Esophagus squamous epithelium (tissue), 5 donors: ENCODE results near the gene NMRAL1. TPM values are rescaled to one million over a fixed set of nuclear protein-coding genes. Genes with fewer than 3 reads are reported as not detected.
A peak's percentile ranks its signal among the peaks of the same experiment; 100 is the strongest.

Experiments
- DNase-seq: peaks from one replicate; lab custom pipeline; 2025; lab: John Stamatoyannopoulos, UW
- H3K27ac ChIP-seq, 4 donors: fragments of 200-600 bp; sonication (generic); one replicate each; pipeline ENCODE4 v1.5.1; 2016 to 2019; ENCODE audit warnings: mild to moderate bottlenecking in 1 of 4
- H3K27me3 ChIP-seq, 4 donors: fragments of 200-600 bp; sonication (generic); 1 replicate in 3 of 4; 2 replicates in 1 of 4; pipeline versions ENCODE4 v1.5.1 to v1.6.0; 2017 to 2021; ENCODE audit warnings: antibody characterized with exemption in 1 of 4
- H3K36me3 ChIP-seq, 3 donors: fragments of 200-600 bp; sonication (generic); one replicate each; pipeline ENCODE4 v1.5.1; 2016 to 2019
- H3K4me1 ChIP-seq, 3 donors: fragments of 200-600 bp; sonication (generic); one replicate each; pipeline ENCODE4 v1.5.1; 2017 to 2019
- H3K4me3 ChIP-seq, 4 donors: fragments of 200-600 bp; sonication (generic); 1 replicate in 3 of 4; 2 replicates in 1 of 4; pipeline ENCODE4 v1.5.1; 2016 to 2019; ENCODE audit warnings: mild to moderate bottlenecking in 2 of 4, moderate library complexity in 1 of 4
- H3K9me3 ChIP-seq, 3 donors: fragments of 200-600 bp; sonication (generic); one replicate each; pipeline ENCODE4 v1.5.1; 2016 to 2019
- POLR2A ChIP-seq, 4 donors: fragments of 450-650 bp; IDR thresholded peaks; one replicate each; pipeline ENCODE4 v1.6.1; 2017; ENCODE audit warnings: antibody characterized with exemption in 4 of 4, mild to moderate bottlenecking in 4 of 4, moderate library complexity in 3 of 4
- WGBS, 2 donors: methylation state at CpG; one replicate each; pipeline ENCODE4 v1.1.5; 2018; 5-methylcytosine and 5-hydroxymethylcytosine counted together
- intact Hi-C: fragments of 100-400 bp; cut with DNase I; formaldehyde crosslinking; loops from one replicate; pipeline ENCODE4 v1.15.0; 2022
- total RNA-seq, 4 donors: library from RNA; depleted of rRNA; stranded (reverse); fragments of >200 nt; gene quantifications; one replicate each; pipeline ENCODE4 v1.1.0, GENCODE V29; 2016
- TF ChIP-seq, protein P1 (sequence below), 6 experiments: fragments of 450-650 bp in 4 of 6; fragments of 200-600 bp in 2 of 6; sonication (generic) in 2 of 6; IDR thresholded peaks; one replicate each; pipeline ENCODE4 v1.5.1; 2016 to 2019; ENCODE audit warnings: antibody characterized with exemption in 6 of 6, mild to moderate bottlenecking in 4 of 6, moderate library complexity in 4 of 6
- donor health status: DM: yes; HTN: yes; CAD: no.

The NMRAL1 gene
- total RNA-seq, 4 donors from 2014 or later = 25.4 to 55.5 (median 34.9) TPM

DNA sequence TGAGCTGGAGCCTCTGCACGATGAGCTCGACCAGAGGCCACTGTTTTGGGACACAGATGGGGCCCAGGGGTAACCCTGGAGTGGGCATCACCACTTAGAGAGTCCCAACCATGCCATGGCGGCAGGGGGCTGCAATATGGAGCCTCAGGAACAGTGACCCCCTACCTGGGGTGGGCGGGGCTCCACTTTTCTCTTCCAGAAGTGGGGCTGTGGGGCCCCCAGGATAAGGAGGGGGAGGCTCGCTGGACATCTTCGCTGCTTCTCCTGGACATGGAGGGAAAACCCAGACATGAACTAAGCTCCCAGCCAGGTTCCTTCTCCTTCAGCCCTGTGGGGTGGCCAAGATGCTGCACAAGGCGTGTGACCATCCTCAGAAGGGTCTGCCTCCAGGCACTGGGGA is 39.5 kb upstream of the NMRAL1 start:
- TF ChIP-seq, protein P1, sequence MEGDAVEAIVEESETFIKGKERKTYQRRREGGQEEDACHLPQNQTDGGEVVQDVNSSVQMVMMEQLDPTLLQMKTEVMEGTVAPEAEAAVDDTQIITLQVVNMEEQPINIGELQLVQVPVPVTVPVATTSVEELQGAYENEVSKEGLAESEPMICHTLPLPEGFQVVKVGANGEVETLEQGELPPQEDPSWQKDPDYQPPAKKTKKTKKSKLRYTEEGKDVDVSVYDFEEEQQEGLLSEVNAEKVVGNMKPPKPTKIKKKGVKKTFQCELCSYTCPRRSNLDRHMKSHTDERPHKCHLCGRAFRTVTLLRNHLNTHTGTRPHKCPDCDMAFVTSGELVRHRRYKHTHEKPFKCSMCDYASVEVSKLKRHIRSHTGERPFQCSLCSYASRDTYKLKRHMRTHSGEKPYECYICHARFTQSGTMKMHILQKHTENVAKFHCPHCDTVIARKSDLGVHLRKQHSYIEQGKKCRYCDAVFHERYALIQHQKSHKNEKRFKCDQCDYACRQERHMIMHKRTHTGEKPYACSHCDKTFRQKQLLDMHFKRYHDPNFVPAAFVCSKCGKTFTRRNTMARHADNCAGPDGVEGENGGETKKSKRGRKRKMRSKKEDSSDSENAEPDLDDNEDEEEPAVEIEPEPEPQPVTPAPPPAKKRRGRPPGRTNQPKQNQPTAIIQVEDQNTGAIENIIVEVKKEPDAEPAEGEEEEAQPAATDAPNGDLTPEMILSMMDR (IDR thresholded peaks at IDR 0.05) = no peak
- no peak for TF ChIP-seq POLR2A (IDR thresholded peaks at IDR 0.05)
- H3K27me3 ChIP-seq = no peaks in the 10 kb centered on the region
- peaks cover 15 to 58% (median 20%) of the 10 kb centered on the region in 3 donors for H3K36me3 ChIP-seq
- 73 to 100% methylated on average over 2 to 4 of the region's 7 CpGs for WGBS, 2 donors
- H3K27ac ChIP-seq = peak overlapping the region in 3 of 4 donors; percentile 69 to 84 (median 78)
- DNase-seq = no peak
- intact Hi-C loops = loop anchor here (5.0 kb wide), 1 partner anchor 33 kb away; no protein-coding TSS in a partner anchor
- H3K4me1 ChIP-seq = peaks cover 11 to 69% (median 22%) of the 10 kb centered on the region in 3 donors
- no peaks in the 10 kb centered on the region for H3K9me3 ChIP-seq
- no peak overlapping the region for H3K4me3 ChIP-seq

DNA sequence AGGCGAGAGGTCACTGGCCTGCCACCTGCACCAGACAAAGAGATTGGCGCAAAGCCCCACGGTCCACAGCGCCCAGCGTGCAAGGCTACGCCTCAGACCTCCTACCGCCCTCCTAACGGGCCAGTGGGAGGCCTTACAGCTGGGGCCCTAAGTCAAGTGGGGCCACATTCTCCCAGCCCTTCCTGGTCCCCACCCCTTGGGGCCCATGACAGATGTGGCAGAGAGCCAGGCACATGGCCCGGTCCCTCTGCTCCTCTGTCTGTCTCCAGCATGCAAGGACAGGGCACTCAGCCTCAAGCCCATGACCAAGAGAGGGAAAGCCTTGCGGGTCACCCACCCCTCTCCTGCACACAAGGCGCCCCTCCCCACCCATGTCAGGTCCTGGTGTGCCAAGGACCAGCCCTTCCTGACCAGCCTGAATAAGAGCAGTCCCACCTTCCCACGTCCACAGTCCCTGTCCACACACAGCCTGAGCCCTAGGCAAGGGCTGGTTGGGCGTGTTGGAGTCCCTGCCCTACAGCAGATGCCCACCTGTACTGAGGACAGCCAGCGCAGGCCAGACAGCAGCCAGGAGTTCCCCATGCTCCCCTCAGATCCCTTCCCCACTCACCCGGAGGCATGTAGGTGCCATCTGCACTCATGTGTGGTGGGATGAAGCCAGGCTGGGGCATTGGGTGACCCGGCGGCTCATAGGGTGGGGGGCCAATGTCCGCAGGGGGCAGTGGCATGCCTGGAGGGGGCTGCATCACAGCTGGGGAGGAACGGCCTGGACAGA is 38.8 kb upstream of the NMRAL1 start:
- Histone ChIP-seq H3K9me3 (no peaks in the 10 kb centered on the region), H3K27ac (peak overlapping the region in 3 of 4 donors; percentile 17 to 84 (median 69)), H3K4me1 (peaks cover 11 to 67% (median 22%) of the 10 kb centered on the region in 3 donors), H3K36me3 (peaks cover 19 to 64% (median 24%) of the 10 kb centered on the region in 3 donors), H3K4me3 (no peak overlapping the region), H3K27me3 (no peaks in the 10 kb centered on the region)
- 80 to 100% methylated on average over 1 to 9 of the region's 19 CpGs for WGBS, 2 donors
- intact Hi-C loops = loop anchor here (5.0 kb wide), 1 partner anchor 34 kb away; no protein-coding TSS in a partner anchor
- DNase-seq = no peak
- TF ChIP-seq, protein P1 (IDR thresholded peaks at IDR 0.05) = no peak
- TF ChIP-seq POLR2A (IDR thresholded peaks at IDR 0.05) = no peak

DNA sequence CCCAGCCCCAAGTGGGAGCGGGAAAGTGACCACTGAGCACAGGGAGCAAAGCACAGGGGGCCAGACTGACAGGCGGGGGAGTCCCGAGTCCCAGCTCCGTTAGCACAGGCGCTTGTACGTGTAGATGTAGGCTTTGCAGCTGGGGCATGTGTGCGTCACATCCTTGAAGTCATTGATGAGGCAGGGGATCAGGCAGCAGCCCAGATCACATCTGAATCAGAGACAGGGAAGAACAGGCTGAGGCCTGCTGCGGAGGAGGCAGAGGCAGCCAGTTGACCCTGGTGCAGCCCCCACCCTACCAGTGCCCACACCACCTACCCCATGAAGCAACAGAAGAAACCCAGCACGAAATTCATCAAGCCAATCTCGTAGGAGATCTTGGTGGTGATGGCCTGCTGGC is 38.0 kb upstream of the NMRAL1 start:
- H3K36me3 ChIP-seq = peaks cover 24 to 72% (median 26%) of the 10 kb centered on the region in 3 donors
- peaks cover 11 to 67% (median 22%) of the 10 kb centered on the region in 3 donors for H3K4me1 ChIP-seq
- WGBS, 2 donors = 52 to 100% methylated on average over 1 to 5 of the region's 10 CpGs
- H3K9me3 ChIP-seq = no peaks in the 10 kb centered on the region
- DNase-seq = no peak
- no peak overlapping the region for H3K4me3 ChIP-seq
- no peak for TF ChIP-seq POLR2A (IDR thresholded peaks at IDR 0.05)
- TF ChIP-seq, protein P1 (IDR thresholded peaks at IDR 0.05) = no peak
- peak overlapping the region in 2 of 4 donors; percentile 3 to 66 for H3K27ac ChIP-seq
- intact Hi-C loops = loop anchor here (5.0 kb wide), 1 partner anchor 35 kb away; no protein-coding TSS in a partner anchor
- no peaks in the 10 kb centered on the region for H3K27me3 ChIP-seq

DNA sequence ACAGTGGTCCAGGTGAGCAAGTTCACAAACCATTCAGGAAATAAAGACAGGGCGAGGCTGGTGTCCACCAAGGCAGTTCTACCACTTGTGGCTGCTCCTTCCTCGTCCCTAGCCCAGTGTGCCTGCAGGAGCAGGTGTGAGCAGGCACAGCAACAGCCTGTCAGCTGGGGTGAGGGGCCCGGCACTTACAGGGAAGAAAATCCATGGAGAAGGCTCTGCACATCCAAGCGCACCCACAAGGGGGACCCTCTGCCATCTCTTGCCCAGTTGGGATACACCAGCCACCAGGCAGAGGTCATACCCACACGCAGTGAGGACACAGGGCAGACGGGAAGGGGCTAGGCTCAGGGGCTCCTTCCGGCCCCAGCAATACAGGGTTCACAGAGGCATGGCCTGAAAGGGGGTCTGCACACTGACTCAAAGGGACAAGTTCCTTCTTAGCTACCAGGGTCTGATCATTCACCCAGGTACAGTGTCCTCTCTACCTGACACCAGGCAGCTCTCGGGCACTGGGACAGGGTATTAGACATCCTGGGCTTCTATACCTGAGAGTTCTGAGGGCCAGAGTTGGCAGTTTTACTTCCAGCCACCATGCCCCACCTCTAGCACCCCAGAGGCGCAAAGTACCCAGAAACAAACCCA is 37.1 kb upstream of the NMRAL1 start:
- DNase-seq = no peak
- H3K9me3 ChIP-seq = no peaks in the 10 kb centered on the region
- H3K4me3 ChIP-seq = no peak overlapping the region
- TF ChIP-seq POLR2A (IDR thresholded peaks at IDR 0.05) = no peak
- TF ChIP-seq, protein P1 (IDR thresholded peaks at IDR 0.05) = peak in 5 of 6 experiments; percentile 29 to 70 (median 45)
- H3K4me1 ChIP-seq = peaks cover 12 to 65% (median 22%) of the 10 kb centered on the region in 3 donors
- peaks cover 26 to 81% (median 28%) of the 10 kb centered on the region in 3 donors for H3K36me3 ChIP-seq
- peak overlapping the region; percentile 26 to 72 (median 52) for H3K27ac ChIP-seq
- no peaks in the 10 kb centered on the region for H3K27me3 ChIP-seq
- 21 to 65% methylated on average over 4 of the region's 9 CpGs for WGBS, 2 donors
- intact Hi-C loops = loop anchor here (5.0 kb wide), 1 partner anchor 36 kb away; no protein-coding TSS in a partner anchor
